ENCODE data around the gene KRTAP13-1.

Gene KRTAP13-1

DNA sequence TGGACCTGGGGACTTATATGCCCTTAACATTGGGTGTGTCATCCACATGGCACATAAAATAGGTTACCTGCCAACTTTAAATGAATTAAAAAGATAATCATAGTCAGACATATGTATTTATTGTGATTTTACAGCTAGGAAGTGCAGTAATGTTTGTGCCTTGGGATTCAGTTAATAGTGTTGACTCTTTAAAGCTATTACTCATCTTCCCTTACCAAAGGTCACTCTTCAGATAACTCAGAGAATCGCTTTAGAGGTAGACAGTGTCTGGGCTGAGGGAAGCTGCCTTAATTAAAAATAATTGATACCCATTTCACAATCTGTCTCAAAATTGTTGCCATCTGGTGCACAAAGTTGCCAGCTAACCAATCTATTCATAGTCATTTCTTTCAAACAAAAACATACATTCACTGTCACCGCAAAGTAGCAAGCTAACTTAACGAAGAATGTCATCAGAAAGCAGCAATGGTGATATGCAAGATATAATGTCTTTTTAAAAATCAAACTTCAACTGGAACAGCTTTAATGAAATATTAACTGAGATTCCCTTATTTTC lies 41.3 kb downstream of the KRTAP13-1 start:
- no peaks in the 10 kb centered on the region for H3K4me1 ChIP-seq (ENCODE audit: insufficient read depth, low read length, poor library complexity, severe bottlenecking)
- H4K20me1 ChIP-seq (ENCODE audit: insufficient read depth, low read length, poor library complexity, severe bottlenecking): no peaks in the 10 kb centered on the region
- no peak overlapping the region for H3K9ac ChIP-seq (ENCODE audit: low read depth, low read length, poor library complexity, severe bottlenecking)
- H2AFZ ChIP-seq (ENCODE audit: low read length): no peak overlapping the region
- no peak for TF ChIP-seq EZH2phosphoT487 (IDR thresholded peaks at IDR 0.05; ENCODE audit: borderline replicate concordance)
- TF ChIP-seq, protein P1, sequence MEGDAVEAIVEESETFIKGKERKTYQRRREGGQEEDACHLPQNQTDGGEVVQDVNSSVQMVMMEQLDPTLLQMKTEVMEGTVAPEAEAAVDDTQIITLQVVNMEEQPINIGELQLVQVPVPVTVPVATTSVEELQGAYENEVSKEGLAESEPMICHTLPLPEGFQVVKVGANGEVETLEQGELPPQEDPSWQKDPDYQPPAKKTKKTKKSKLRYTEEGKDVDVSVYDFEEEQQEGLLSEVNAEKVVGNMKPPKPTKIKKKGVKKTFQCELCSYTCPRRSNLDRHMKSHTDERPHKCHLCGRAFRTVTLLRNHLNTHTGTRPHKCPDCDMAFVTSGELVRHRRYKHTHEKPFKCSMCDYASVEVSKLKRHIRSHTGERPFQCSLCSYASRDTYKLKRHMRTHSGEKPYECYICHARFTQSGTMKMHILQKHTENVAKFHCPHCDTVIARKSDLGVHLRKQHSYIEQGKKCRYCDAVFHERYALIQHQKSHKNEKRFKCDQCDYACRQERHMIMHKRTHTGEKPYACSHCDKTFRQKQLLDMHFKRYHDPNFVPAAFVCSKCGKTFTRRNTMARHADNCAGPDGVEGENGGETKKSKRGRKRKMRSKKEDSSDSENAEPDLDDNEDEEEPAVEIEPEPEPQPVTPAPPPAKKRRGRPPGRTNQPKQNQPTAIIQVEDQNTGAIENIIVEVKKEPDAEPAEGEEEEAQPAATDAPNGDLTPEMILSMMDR (conservative IDR thresholded peaks at IDR 0.05; ENCODE audit: low read length): no peak
- H3K4me2 ChIP-seq (ENCODE audit: low read depth, low read length, poor library complexity, severe bottlenecking): no peak overlapping the region
- H3K4me3 ChIP-seq (ENCODE audit: low read length, poor library complexity, severe bottlenecking): no peak overlapping the region
- no peaks in the 10 kb centered on the region for H3K9me2 ChIP-seq (replicated peaks; ENCODE audit: low read depth, low read length)
- H3K9me3 ChIP-seq (ENCODE audit: insufficient read depth, low read depth, low read length): no peaks in the 10 kb centered on the region
- H3K36me3 ChIP-seq (ENCODE audit: insufficient read depth, low read length): no peaks in the 10 kb centered on the region
- H3K79me2 ChIP-seq (ENCODE audit: insufficient read depth, low read length): no peaks in the 10 kb centered on the region
- H3F3A ChIP-seq (ENCODE audit: low read depth): no peaks in the 10 kb centered on the region
- H3K27me3 ChIP-seq (ENCODE audit: insufficient read depth, low read length, poor library complexity, severe bottlenecking): no peaks in the 10 kb centered on the region

DNA sequence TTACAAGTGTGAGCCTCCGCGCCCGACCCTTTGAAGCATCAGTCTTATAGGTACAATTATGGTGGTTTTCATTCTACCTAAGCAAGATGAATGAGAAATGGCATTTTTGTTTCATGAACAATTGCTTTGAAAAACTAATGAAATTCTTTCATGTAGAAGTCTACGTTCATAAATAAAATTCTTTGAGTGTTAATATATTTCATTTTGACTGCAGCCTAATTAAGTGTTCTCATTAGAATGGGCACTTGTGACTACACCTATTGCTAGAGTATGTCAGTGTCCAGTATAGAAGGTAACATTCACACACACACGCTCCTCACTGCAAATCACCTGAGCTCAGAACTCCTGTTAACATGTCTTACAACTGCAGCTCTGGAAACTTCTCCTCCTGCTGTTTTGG lies 44.1 kb downstream of the KRTAP13-1 start, which contains the start of gene KRTAP15-1:
Gene KRTAP15-1, plus strand, starts transcription at position 301 of the 400 bp plus-strand sequence. Its CDS starts 53 bp downstream, at position 354.
- H4K20me1 ChIP-seq (ENCODE audit: insufficient read depth, low read length, poor library complexity, severe bottlenecking): no peaks in the 10 kb centered on the region
- H3K36me3 ChIP-seq (ENCODE audit: insufficient read depth, low read length): no peaks in the 10 kb centered on the region
- no peak for TF ChIP-seq EZH2phosphoT487 (IDR thresholded peaks at IDR 0.05; ENCODE audit: borderline replicate concordance)
- TF ChIP-seq, protein P1 (conservative IDR thresholded peaks at IDR 0.05; ENCODE audit: low read length): no peak
- no peak within 1 kb of the TSS for H3K4me3 ChIP-seq (ENCODE audit: low read length, poor library complexity, severe bottlenecking)
- no peaks in the 10 kb centered on the region for H3F3A ChIP-seq (ENCODE audit: low read depth)
- no peaks in the 10 kb centered on the region for H3K27me3 ChIP-seq (ENCODE audit: insufficient read depth, low read length, poor library complexity, severe bottlenecking)
- no peak within 1 kb of the TSS for H3K9ac ChIP-seq (ENCODE audit: low read depth, low read length, poor library complexity, severe bottlenecking)
- no peaks in the 10 kb centered on the region for H3K9me2 ChIP-seq (replicated peaks; ENCODE audit: low read depth, low read length)
- no peaks in the 10 kb centered on the region for H3K4me1 ChIP-seq (ENCODE audit: insufficient read depth, low read length, poor library complexity, severe bottlenecking)
- no peak within 1 kb of the TSS for H3K4me2 ChIP-seq (ENCODE audit: low read depth, low read length, poor library complexity, severe bottlenecking)
- no peaks in the 10 kb centered on the region for H3K79me2 ChIP-seq (ENCODE audit: insufficient read depth, low read length)
- H2AFZ ChIP-seq (ENCODE audit: low read length): no peak within 1 kb of the TSS
- H3K9me3 ChIP-seq (ENCODE audit: insufficient read depth, low read depth, low read length): no peaks in the 10 kb centered on the region

DNA sequence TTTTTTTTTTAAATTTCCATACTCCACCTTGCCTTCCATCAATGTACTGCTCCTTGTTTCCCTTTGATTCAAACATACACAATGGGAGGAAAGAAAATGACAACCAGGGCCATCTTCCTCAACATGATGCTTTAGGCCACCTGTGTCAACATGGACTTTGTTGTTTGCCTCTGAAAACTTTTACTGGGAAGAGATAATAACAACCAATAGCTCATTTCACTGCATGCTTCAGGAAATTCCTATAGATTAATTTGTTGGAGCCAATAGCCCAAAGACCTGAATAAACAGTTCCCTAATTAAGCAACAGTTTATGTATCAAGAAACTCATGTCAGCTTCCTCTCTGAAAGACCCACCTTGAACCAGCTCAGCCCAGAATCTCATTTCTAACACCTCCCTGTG lies 47.4 kb downstream of the KRTAP13-1 start:
- H3K9me3 ChIP-seq (ENCODE audit: insufficient read depth, low read depth, low read length): no peaks in the 10 kb centered on the region
- no peaks in the 10 kb centered on the region for H3K79me2 ChIP-seq (ENCODE audit: insufficient read depth, low read length)
- H3F3A ChIP-seq (ENCODE audit: low read depth): no peaks in the 10 kb centered on the region
- H4K20me1 ChIP-seq (ENCODE audit: insufficient read depth, low read length, poor library complexity, severe bottlenecking): no peaks in the 10 kb centered on the region
- H3K9me2 ChIP-seq (replicated peaks; ENCODE audit: low read depth, low read length): no peaks in the 10 kb centered on the region
- H3K27me3 ChIP-seq (ENCODE audit: insufficient read depth, low read length, poor library complexity, severe bottlenecking): no peaks in the 10 kb centered on the region
- H3K4me2 ChIP-seq (ENCODE audit: low read depth, low read length, poor library complexity, severe bottlenecking): no peak overlapping the region
- TF ChIP-seq EZH2phosphoT487 (IDR thresholded peaks at IDR 0.05; ENCODE audit: borderline replicate concordance): no peak
- TF ChIP-seq, protein P1 (conservative IDR thresholded peaks at IDR 0.05; ENCODE audit: low read length): no peak
- no peak overlapping the region for H3K4me3 ChIP-seq (ENCODE audit: low read length, poor library complexity, severe bottlenecking)
- H3K9ac ChIP-seq (ENCODE audit: low read depth, low read length, poor library complexity, severe bottlenecking): no peak overlapping the region
- H2AFZ ChIP-seq (ENCODE audit: low read length): no peak overlapping the region
- no peaks in the 10 kb centered on the region for H3K4me1 ChIP-seq (ENCODE audit: insufficient read depth, low read length, poor library complexity, severe bottlenecking)
- H3K36me3 ChIP-seq (ENCODE audit: insufficient read depth, low read length): no peaks in the 10 kb centered on the region

All from Loucy (cell line).